GM04503 (cell line): ENCODE data around the gene ZNF860.
"Not testable (repeated sequence)": the region's sequence is repeated elsewhere in the genome, so short reads cannot be mapped to it uniquely, and the experiment has no call there.

ENCODE experiments used
- DNase-seq: peaks from one replicate; pipeline ENCODE4 v3.0.0-alpha.2; 2012; ENCODE audit warnings: low read depth

ZNF860 gene

DNA sequence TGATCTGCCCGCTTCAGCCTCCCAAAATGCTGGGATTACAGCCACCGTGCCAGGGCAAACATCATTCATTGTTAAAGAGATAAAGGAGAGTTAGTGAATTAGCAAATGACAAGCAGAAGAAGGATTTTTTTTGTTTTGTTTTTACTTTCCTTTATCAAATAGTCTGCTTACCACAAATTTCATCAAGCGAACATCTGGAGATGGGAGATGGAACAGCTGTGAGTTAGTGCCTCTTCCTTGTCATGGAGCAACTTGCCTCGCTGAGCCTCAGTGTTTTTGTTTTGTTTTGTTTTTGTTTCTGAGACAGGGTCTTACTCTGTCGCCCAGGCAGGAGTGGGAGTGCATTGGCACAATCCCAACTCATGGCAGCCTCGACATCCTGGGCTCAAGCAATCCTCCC is 15.9 kb downstream of the ZNF860 start:
- no peak for DNase-seq

DNA sequence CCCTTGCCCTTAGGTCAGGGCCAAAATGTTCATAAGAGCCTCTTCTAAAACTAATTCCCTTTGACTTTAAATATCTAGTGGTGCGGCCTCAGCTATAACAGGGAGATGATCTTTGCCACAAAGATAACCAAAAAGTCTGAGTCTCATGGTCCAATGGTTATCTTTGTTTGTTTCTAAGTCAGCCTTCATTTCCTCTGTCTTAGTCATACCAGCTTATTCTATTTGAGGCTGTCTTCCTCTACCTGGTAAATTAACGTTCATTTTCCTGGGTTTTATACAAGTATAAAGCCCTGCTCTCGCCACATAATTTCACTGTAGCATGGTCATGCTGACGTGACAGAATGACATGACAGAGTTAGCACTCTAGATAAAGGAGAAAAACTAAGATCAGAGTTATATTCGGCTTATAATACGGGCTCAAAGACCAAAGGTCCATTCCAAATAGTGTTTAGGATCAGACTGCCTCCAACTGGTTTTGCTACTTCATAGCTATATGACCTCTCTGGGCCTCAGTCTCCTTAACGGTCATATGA is 18.4 kb downstream of the ZNF860 start:
- DNase-seq = no peak

DNA sequence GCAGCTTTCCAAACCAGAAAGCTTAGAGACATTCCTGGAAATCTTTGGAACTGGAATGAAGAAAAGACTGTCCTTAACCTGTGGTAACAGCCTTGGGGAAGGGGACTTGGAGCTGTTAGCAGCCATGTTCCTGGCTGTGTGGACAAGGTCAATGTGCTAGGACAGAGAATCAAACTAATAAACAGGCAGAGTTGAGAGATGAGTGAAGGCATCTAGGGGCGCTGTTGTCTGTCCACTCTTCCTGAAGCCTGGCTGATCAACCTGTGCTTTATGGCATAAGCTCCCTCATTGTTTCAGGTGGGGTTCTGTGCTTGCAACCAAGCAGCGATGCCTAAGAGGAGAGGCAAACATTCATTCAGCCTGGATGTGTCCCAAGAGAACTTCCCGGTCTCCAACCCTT is 19.3 kb downstream of the ZNF860 start:
- no peak for DNase-seq

DNA sequence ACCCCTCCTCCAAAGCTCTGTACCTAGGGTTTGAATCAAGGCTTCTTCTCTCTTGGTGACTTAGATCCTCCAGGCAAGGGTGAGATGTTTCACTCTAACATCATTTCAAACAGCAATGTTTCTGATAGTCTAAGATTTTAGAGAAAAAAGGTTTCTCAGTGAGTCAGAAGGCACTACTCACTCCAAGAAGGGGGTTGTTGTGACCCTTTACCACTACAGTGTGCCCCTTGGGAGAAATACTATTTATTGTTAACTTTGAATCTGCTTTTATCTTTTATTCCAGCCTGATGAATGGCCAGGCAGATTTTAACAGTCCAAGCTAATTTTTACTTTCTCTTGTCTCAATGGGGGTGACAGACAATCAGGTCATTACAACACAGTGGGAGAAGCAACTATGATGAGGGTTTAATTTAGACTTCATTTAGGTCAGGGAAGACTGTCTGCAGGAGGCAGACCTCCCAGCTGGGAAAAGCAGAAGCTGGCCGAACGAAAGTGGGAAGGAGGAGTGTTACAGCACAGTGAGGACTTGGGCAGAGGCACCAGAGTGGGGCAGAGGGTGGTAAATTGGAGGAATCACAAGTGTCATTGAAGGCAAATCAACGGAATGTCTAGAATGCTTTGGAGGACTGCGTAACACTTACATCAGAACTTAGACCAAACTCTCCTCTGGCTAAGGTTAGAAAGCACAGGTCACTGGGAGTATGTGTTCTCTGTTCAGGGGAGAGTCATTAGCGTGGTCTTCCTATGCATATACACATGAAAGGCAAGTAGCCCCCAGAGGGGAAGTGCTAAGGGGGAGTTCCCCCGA is 21.2 kb downstream of the ZNF860 start:
- no peak for DNase-seq

DNA sequence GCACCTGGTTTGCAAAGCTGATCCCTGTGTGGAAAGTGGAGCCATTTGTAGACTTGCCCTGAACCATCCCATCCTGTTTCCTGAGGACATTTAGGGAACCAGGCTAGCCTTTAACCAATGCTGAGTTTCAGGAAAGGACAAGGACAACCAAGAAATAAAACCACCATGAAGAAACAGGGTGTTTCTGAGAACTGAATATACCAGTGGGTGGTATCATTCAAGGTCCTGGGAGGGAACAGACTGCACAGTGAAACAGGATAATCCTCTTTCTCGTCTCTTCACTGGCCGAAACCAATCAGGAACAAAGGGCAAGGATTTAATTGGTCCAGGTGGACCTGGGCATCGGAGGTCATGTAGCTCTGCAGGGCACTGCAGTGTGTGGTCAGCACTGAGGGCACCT is 21.8 kb downstream of the ZNF860 start:
- no peak for DNase-seq

DNA sequence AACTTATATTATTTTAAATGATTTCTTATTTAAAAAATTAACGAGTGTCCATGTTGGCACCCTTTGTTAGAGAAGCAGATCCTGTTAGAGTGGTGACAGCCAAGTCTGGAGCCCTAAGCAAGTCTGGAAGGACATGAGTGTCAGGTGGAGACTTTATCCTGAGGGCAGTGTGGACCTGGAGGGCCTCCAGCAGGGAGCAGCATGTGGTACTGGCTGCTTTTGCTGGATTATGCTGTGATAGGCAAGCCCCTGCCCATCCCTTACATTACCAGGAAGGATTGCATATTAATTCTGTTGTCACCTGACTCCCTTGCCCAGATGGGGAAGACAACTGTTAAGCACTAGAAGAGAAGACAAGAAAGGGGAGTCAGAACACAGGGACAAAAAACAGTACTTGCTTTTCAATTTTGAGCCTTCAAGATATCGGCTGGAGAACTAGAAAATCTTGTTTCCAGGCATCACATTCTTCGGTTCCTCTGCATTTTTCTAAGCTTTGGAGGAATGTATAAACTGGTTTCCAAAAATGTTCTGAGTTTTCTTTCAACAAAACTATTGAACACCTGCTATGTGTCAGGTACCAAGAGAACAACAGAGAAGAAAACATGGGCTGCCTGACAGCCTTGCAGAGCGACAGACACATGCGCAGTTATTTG is 22.7 kb downstream of the ZNF860 start:
- DNase-seq = no peak

DNA sequence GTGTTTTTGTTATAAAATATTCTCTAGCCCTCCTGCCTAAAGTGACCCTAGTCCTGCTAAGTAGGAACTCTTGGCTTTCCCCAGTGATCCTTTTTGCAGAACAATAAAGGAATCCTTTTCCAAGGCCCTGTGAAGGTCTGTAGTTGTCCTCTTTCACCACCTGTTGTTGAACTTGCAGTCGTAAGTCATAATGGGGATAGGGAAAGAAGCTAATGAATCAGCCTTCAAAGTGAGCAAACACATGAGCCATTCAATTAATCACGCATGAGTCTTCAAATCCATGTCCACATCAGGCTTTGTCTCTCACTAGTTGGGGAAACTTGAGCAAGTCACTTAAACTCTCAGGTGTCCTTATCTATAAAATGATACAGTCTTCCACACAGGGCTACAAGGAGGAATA is 27.6 kb downstream of the ZNF860 start:
- DNase-seq = no peak

DNA sequence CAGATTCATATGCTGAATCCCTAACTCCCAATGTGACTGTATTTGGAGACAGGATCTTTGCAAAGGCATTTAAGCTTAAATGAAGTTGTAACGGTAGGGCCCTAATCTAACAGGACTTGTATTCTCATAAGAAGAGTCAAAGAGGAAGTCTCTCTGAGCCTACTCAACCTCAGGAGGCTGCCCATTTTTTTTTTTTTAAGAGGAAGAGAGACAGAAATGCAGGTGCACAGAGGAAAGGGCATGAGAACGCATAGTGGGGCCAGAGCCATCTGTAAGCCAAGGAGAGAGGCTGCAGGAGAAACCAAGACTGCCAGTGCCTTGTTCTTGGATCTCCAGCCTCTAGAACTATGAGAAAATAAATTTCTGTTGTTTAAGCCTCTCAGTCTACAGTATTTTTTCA is 28.4 kb downstream of the ZNF860 start:
- no peak for DNase-seq

DNA sequence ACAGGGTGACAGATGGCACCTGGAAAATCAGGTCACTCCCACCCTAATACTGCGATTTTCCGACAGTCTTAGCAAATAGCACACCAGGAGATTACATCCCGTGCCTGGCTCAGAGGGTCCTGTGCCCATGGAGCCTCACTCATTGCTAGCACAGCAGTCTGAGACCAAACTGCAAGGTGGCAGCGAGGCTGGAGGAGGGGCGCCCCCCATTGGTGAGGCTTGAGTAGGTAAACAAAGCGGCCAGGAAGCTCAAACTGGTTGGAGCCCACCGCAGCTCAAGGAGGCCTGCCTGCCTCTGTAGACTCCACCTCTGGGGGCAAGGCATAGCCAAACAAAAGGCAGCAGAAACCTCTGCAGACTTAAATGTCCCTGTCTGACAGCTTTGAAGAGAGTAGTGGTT is 29.1 kb downstream of the ZNF860 start:
- not testable (repeated sequence) for DNase-seq

DNA sequence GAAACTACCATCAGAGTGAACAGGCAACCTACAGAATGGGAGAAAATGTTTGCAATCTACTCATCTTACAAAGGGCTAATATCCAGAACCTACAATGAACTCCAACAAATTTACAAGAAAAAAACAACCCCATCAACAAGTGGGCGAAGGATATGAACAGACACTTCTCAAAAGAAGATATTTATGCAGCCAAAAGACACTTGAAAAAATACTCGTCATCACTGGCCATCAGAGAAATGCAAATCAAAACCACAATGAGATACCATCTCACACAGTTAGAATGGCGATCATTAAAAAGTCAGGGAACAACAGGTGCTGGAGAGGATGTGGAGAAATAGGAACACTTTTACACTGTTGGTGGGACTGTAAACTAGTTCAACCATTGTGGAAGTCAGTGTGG is 34.1 kb downstream of the ZNF860 start:
- not testable (repeated sequence) for DNase-seq

DNA sequence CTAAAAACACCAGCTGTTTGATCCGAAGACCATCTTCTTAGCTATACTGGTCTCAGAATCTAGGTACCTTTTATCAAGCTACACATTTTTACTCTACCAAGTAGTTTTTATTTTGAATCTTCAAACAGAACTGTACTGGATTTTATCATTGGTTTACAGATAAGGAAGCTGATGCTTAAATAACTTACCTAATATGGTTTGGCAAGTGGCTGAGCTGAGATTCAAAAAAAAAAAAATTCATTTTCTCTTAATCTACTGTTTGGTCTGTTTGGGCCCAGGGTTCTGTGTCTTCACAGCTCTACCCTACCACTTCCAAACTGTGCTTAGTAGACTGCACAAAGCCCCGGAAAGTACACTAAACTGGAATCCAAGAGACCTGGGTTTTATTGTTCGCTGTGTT is 35.7 kb downstream of the ZNF860 start:
- no peak for DNase-seq

DNA sequence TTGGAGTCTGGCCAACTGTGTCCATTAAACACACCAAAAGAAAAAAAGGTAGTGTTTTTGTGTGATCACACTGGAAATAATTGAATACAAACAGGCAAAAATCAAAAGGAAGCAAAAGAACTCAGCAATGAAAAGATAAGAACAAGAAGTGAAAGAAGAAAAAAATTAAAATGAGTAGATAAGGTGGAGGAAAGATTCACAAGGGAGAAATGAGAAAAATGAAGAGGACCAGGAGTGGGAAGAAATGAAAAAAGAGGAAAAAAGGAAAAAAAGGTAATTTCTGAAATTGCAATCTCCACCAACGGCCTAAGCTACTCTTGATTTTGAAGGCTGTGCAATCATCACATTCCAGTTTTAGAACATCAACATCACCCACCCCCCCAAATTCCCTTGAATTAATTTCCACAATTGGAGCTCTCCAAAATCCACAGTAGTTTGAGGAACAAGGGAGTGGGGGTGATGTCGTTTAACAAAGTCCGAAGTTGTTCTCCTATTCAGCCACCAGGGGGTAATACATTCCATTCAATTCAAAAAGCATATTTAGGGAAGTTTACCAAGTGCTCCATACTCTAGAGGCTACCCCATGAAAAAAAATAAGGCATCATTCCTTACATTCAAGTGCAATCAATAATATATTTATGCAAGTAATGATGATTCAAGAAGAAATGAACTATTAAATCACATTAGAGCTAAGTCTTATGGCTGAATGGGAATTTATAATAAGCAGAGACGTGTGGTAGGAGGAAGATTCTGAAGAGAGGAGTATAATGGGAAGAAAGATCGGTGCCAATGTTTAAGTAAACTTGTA is 37.4 kb downstream of the ZNF860 start:
- peak; percentile 5 for DNase-seq

DNA sequence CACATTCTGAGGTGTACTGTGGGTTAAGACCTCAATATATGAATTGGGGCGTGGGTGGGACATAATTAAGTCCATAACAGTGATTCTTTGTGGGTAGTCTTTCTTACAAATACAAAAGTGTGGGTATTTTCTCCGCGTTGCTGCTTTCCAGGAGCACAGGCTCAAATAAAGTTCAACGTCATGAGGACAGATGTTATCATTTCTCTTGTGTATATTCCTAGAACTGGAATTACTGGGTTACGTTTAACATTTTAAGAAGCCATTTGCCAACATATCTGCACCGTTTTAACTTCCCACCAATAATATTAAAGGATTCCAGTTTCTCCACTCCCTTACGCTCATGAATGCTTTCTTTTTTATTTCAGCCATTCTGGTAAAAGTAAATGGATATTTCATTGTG is 39.6 kb downstream of the ZNF860 start:
- no peak for DNase-seq

DNA sequence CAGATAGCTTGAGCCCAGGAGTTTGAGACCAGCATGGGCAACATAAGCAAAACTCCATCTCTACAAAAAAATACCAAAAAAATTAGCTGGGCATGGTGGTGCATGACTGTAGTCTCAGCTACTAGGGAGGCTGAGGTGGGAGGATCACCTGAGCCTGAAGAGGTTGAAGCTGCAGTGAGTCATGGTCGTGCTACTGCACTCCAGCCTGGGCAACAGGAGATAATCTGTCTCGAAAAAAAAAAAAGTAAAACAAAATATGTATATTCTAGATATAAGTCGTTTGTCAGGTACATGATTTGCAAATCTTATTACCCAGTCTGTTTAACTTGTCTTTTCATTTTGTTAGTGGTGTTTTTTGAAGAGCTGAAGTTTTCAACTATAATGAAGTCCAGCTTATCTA is 40.2 kb downstream of the ZNF860 start:
- DNase-seq = no peak

DNA sequence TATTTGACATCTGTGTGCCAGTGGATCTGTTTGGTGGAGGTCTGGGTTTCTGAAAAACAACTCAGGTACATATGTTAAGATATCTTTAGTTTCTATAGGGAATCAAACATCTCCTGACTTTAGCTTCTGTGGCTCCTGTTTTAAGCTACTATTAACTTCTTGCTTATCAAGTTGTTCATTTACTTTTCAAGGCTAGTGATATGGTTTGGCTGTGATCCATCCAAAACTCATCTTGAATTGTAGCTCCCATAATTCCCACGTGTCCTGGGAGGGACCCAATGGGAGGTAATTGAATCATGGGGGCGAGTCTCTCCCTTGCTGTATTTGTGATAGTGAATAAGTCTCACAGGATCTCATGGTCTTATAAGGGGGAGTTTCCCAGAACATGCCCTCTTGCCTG is 41.4 kb downstream of the ZNF860 start:
- no peak for DNase-seq

DNA sequence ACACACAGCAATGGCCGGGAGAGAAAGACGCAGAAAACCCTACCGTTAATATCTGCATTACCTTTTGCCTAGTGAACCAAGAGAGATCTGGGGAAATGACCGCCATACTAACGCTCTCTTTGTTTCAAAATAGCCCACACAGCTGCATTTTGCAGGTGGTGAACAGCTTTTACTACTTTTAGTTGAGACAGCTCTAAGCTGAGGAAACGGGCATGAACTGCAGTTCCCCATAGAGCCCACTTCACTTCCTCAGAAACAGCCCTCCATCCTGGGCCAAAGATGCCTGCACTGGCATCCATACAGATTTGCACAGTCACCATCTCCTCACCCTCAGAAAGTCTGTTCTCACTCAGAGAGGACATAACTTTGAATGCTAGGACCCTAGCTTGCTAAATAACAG is 45.0 kb downstream of the ZNF860 start:
- DNase-seq = no peak

DNA sequence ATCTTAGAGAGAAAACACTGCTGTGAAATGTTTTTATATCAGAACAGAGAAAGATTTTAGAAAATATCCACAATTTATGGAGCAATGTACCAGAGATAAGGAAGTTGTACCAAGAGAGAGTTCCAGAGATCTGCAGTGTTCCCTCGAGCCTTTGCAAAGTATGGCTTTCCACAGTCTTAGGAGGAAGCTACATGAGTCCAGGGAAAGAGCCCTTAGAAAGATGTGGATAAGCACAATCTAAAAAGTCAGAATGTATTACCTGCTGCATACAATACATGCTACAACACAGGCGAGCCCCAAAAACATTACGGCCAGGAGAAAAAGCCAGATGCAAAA is 56.4 kb downstream of the ZNF860 start:
- DNase-seq = no peak

DNA sequence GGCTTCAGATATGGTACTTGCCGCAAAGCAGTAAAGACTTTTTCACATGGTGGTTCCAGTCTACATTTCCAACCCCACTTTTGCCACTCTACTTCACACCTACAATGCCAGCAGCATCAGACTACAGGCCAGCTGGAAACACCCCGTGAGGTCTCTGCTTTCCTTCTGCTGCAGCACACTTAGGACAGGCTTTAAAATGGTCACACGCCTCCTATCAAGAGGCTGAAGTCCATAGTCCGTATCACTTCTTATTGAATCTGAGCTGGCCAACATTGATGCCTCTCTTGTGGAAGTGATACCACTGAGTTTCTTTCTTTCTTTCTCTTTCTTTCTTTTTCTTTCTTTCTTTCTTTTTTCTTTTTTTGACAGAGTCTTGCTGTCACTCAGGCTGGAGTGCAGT is 59.8 kb downstream of the ZNF860 start:
- DNase-seq = no peak
